Measurements from ENCODE around the gene ADPGK.

DNA sequence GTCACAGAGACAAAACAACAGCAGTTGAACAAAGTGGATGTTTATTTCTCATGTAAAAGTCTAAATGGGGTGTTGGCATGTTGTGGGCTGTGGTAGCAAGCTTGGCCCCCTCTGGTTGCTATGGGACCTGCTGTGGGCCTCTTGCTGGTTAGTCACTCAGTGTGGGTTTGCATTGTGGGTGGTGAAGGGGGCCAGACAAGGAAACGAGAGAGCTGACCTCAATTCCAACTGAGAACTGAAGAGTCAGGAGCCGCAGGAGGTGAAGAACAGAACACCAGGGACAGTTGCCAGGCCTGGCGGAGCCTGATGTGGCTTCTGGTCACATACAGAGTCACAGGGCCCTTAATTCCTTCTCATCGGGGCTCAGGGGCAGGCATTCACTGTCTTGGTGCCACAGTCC lies 1.9 kb upstream of the ADPGK start:
- TF ChIP-seq, protein P1, sequence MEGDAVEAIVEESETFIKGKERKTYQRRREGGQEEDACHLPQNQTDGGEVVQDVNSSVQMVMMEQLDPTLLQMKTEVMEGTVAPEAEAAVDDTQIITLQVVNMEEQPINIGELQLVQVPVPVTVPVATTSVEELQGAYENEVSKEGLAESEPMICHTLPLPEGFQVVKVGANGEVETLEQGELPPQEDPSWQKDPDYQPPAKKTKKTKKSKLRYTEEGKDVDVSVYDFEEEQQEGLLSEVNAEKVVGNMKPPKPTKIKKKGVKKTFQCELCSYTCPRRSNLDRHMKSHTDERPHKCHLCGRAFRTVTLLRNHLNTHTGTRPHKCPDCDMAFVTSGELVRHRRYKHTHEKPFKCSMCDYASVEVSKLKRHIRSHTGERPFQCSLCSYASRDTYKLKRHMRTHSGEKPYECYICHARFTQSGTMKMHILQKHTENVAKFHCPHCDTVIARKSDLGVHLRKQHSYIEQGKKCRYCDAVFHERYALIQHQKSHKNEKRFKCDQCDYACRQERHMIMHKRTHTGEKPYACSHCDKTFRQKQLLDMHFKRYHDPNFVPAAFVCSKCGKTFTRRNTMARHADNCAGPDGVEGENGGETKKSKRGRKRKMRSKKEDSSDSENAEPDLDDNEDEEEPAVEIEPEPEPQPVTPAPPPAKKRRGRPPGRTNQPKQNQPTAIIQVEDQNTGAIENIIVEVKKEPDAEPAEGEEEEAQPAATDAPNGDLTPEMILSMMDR (IDR thresholded peaks at IDR 0.05), result no peak
- TF ChIP-seq POLR2A (IDR thresholded peaks at IDR 0.05), result no peak

Data from thyroid gland (tissue), 4 donors.